AML-193 (cell line): ENCODE results near the gene PLA2G1B.

Experiments
- DNase-seq, 2 experiments: peaks; one replicate each; lab custom pipeline; 2025; lab: John Stamatoyannopoulos, UW

Gene PLA2G1B

DNA sequence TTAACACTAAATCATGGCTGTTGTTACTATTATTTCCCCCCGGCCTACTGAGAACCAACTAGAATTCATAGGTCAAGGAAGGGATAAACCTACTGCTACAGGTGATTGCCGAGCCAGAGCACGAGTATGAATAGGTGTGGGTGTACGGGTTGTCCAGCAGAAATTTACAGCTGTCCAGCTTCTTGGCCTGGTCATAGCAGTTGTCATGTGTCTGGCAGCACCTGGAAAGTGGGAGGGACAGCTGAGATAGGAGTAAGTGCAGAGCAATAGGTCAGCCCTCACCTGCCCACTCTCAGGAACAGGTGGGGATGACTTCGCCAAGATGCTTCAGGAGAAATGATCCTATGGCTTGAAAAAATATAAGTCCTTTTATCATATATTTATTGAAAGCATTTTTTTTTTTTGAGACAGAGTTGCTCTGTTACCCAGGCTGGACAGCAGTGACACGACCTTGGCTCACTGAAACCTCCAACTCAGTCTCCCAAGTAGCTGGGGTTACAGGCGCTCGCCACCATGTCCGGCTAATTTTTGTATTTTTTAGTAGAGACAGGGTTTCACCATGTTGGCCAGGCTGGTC lies 2.6 kb downstream of the PLA2G1B start:
- DNase-seq = no peak

DNA sequence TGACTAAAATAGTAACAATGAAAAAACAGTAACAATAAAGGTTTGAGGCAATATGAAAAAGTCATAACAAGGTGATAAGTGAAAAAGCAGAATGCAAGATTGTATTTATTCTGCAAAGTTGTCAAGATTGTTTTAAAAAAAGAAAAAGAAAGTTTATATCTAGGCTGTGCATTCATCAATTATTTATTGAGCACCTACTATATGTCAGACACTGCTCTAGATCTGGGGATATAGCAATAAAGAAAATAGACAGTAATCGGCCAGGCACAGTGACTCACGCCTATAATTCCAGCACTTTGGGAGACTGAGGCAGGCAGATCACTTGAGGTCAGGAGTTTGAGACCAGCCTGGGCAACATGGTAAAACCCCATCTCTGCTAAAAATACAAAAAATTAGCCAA lies 3.8 kb downstream of the PLA2G1B start:
- no peak for DNase-seq

DNA sequence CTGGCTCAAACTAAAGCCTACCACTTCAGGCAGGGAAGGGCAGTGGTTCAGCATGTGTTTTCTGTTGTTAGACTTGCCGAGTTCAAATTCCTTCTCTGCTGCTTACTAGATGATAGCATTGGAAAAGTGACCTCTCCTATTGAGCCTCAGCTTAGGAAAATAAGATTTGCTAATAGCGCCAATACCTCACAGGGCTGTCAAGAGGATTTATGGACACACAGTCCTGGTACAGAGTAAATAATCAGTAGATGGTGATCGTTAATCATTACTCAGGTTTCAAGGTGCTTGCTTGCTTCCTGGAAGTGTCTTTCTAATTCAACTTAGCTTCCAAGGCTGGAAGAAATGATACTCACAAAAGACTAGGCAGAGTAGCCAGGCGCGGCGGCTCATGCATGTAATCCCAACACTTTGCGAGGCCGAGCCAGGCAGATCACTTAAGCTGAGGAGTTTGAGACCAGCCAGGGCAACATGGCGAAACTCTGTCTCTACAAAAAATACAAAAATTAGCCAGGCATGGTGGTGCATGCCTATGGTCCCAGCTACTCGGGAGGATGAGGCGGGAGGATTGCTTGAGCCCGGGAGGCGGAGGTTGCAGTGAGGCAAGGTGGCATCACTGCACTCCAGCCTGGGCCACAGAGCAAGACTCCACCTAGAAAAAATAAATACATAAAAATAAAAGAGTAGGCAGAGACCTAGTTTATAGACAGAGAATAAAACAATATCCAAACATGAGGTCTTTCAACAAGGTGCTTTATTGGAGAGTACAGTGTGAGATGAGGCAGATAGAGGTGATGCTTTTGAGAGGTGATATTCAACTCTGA lies 6.0 kb downstream of the PLA2G1B start:
- DNase-seq = no peak

DNA sequence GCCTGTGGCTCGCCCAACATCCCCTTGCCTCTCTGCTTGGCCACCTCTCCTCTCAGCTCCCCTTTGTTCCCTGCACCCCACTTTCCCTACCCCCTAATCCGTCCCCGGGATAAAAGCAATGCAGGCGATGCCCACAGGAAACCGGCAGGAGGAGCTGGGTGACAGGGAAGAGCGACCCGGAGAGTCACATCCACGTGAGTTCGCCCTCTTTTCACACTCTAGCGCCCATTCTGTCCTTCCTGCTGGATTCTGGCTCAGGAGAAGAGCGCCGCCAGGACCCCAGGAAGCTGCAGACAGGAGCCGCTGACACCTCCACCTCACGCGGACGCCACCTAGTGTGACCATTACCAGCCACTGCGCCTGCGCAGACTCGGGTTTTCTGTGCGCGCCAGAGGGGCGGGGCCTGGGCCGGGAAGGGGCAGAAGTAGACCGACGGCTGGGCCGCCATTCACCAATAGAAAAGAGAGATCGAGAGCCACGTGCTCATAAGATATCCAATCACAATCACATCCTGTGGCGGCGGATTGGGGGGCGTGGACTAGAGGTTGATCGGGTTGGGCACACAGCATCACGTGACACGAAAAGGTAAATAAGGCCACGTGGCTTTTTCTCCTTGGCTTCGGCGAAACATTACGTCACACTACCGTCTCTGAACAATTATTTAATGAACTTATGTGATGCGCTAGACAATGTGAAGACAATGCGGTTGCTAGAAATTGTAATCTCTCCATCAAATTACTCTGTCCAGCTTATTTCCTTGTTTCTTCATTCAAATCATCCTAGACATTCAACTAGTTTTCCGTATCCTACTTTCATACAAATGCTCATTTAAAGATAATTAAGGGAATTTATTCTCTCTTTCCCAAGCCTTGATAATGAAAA lies 10.1 kb downstream of the PLA2G1B start:
- peak; percentile 98 to 99 for DNase-seq

DNA sequence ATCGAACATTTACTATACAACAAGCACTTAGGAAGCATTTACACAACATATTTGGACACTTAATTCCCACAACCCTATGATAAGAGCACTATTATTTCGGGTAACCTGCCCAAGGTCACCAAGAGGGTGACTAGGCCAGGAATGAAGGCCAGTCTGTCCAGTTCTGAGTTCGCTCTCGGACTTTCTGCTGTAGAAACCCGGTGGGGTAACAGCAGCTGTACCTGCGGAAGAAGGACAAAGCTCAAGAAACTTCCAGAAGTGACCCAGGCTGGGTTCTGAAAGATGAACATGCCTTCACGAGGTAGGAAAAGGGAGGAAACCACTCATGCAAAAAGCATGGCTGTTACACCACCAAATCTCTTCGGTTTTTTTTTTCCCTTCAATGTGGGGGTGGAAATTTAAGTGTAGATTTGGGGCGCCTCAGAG lies 10.8 kb downstream of the PLA2G1B start:
- no peak for DNase-seq

DNA sequence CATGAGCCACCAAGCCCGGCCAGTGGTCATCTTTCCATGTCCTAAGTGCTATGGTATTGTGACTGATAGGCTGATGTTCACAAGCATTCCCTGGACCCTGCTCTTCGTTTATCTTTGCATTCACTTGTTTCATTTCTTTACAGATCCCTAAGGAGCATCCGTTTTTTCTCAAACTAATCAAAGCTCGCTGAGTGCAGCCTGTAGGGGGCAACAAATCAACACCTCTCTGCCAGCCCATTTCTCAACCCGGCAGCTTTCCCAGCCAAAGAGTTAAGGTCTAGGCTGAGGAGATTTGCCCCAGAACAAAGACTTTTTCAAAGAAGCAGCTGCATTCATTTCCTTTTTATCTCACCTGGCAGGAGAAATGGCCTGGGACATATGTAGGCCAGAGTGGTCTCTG lies 13.4 kb downstream of the PLA2G1B start:
- DNase-seq = no peak

DNA sequence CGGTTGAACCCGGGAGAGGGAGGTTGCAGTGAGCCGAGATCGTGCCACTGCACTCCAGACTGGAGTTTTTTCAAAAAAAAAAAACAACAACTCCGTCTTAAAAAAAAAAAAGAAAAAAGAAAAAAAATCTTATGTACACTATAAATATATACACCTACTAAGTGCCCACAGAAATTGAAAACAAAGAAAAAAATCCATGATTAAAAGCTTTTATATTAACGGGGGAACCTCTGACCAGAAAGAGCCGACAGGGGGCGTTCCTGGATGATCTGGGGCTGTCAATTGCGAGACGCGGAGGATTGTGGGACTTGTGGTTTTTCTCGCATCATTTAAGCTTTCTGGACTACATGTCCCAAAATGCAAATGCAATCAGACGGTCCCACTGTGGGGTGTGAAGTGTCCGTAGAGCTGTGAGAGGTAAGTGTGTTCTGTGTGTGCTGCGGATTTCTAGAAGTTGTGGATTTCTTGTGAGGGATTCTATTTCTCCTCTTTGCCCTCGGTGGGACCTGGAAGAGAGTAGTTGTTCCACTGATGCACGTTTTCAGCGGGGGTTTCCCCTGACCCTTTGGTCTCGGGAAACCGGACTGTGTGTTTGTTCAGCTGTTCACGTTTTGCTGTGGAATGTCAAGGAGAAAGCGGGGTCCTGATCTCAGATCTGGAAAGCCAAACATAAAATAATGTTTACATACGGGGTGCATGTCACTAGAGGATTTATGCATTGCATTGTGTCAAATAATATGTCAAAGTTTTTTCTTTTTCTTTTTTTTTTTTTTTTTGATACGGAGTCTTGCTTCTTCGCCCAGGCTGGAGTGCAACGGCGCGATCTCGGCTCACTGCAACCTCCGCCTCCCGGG lies 25.4 kb downstream of the PLA2G1B start, which contains the start of gene SIRT4:
Gene SIRT4, plus strand, starts transcription at position 360 of the 854 bp plus-strand sequence. CDS start 1,241 bp downstream, outside the sequence.
- DNase-seq = peak; percentile 92 to 95

DNA sequence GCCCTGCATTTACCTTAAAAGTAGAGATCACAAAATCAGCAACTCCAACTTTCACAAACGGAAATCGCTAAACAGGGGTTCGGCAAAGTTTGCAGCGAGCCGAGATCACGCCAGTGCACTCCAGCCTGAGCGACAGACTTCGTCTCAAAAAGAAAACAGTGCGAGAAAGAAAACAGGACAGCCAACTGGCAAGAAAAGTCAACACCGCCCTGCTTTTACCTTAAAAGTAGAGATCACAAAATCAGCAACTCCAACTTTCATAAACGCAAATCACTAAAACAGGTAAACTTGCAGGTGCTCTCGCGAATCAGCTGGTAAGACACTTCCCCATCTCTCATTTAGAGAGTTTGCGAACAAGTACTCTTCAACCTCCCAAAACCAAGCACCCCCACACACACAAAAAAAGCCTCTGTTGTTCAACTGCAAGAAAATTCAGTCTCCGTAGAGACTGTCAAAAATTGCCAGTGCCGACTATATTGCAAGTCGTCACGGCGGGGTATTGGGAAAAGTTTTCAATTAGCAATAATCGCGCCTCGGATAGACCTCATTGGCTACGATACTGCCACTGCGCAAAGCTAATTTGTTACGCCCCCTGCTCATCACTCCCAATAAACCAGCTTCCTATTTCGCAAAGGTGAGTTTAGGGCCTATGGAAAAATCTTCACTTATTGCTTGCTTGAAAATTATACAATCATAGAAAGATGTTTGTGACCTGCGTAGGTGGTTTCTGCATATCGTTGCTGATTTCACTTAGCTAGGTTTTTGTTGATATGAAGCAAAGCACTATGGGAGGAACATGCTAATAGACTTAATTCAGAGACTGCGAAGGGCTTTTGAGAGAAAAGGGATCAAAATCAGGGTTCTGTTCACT lies 34.7 kb downstream of the PLA2G1B start, which contains the start of gene RNU4-1:
Gene RNU4-1, minus strand, starts transcription at position 577 of the 871 bp plus-strand sequence.
- DNase-seq = peak; percentile 82 to 86

DNA sequence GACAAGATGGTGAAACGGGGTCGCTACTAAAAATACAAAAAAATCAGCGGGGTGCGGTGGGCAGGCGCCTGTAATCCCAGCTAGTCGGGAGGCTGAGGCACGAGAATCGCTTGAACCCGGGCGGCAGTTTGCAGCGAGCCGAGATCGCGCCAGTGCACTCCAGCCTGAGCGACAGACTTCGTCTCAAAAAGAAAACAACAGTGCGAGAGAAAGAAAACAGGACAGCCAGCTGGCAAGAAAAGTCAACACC lies 35.2 kb downstream of the PLA2G1B start:
- no peak for DNase-seq

DNA sequence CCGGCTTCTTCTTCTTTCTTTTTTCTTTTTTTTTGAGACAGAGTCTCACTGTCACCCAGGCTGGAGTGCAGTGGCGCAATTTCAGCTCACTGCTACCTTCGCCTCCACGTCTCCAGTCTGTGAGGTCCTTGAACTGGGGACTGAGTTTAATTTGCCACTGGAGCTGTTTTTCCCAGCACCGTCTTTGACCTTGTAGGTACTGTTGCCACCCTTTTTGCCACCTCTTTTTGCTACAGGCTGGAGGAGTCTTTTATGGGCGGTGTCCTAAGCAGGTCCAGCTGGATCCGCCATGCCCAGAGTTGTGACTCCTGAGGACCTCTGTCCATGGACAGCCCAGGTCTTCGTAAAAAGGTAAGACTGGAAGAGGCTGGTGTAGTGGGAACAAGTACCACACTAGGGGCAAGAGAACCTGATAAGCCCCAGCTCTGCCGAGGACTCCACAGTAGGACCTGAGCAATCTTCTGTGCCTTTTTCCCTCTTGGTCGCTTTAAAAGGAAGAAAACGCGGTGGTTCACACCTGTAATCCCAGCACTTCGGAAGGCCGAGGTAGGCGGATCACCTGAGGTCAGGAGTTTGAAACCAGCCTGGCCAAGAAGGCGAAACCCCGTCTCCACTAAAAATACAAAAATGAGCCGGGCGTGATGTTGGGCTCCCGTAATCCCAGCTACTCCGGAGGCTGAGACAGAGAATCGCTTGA lies 36.8 kb downstream of the PLA2G1B start:
- no peak for DNase-seq

DNA sequence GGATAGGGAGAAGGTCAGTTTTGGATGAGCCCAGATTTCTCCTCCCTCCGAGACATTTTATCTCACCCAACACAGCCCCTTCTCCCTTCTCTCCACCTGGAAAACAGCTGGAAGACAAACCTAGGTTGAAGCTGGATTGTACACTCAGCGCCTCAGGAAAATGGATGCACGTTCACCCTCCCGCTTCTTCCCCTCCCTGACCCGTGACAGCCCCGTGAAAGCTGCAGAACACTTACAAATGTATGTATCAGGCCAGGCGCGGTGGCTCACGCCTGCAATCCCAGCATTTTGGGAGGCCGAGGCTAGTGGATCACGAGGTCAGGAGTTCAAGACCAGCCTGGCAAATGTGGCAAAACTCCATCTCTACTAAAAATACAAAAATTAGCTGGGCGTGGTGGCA lies 40.1 kb downstream of the PLA2G1B start:
- DNase-seq = no peak

DNA sequence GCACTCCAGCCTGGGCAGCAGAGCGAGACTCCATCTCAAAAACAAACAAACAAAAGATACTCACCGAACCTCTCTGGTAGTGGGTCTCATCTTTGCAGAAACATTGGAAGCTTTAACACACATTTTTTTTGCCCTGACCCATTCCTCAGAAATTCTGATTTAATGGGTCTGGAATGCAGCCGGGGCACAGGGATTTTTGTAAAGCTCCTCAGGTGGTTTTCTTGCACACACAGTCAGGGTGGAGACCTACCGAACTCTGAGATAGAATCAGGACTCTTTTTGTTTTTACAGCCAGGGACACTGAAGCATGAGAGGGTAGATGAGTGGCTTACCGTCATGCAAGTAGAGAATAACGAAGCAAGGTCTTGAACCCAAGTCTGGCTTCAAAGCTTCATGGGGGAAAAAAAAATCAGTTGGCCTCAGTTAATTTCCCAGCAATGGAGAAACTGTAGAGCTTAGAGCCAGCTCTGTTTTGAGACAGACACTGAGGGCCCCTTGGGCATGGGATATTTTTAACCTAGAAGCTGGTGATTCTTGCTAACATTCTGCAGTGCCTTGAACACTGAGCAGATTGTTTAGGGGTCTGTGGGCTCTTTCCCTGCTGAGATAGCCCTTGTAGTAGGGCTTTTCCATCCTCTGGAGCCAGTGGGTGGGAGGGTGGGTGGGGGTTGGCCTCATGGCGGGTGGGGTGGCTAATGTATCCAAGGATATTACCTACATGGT lies 40.6 kb downstream of the PLA2G1B start:
- DNase-seq = no peak

DNA sequence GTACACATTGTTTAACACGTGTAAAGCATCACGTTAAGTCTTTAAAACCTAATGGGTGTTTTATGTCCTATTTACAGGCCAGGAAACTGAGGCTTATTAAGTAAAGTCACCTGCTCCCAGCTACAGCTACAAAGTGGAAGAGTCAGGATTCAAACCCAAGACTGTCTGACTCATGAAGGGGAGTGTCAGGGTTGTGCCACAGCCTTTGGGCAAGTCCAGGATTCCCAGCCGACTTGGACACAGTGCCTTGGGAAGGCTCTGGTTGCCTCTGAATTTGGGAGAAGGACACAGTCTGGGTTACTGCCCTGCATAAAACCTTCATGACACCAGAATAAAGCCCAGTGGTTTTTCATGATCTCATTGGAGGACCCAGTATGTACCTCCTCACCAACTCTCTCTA lies 43.2 kb downstream of the PLA2G1B start:
- no peak for DNase-seq

DNA sequence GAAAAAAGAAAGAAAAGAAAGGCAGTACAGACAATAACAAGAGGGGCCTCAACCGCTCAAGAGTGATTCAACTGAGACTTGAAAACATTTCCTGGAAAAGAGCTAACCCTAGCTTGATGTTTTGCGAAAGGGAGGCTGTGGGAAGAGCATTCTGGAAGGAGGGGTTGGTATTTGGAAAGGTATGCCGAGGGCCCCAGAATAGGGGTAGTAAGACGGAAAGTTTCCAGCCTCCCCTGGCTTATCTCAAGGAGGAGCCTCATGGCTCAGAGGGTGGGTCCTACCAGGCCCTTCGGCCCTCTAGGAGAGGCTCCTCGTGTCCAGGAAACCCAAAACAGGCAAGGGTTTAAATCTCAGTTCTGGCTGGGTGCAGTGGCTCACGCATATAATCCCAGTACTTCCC lies 44.3 kb downstream of the PLA2G1B start:
- DNase-seq = no peak

DNA sequence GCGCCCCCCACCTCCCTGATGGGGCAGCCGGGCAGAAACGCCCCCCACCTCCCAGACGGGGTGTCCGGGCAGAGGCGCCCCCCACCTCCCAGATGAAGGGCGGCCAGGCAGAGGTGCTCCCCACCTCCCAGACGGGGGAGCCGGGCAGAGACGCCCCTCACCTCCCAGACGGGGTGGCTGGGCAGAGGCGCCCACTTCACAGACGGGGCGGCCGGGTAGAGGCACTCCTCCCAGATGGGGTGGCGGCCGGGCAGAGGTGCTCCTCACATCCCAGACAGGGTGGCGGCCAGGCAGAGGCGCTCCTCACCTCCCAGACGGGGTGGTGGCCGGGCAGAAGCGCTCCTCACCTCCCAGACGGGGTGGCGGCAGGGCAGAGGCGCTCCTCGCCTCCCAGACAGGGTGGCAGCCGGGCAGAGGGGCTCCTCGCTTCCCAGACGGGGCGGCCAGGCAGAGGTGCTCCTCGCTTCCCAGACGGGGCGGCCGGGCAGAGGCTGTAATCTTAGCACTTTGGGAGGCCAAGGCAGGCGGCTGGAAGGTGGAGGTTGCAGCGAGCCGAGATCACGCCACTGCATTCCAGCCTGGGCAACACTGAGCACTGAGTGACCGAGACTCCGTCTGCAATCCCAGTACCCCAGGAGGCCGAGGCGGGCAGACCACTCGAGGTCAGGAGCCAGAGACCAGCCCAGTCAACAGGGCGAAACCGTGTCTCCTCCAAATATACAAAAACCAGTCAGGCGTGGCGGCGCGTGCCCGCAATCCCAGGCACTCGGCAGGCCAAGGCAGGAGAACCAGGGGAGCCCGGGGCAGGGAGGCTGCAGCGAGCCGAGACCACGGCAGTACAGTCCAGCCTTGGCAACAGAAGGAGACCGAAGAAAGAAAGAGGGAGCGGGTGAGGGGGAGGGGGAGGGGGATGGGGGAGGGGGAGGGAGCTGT lies 49.2 kb downstream of the PLA2G1B start:
- no peak for DNase-seq

DNA sequence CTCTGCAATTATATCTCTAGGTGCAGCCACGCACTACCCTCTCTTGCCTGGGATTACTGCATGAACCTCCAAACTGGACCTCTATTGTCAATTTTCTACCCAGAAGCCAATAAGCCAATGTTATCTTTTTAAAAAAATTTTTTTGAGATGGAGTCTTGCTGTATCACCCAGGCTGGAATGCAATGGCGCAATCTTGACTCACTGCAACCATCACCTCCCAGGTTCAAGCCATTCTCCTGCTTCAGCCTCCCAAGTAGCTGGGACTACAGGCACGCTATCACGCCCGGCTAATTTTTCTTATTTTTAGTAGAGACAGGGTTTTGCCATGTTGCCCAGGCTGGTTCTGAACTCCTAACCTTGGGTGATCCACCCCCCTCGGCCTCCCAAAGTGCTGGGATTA lies 50.8 kb downstream of the PLA2G1B start:
- no peak for DNase-seq
